Peyer's patch (tissue), 4 donors: ENCODE data around the gene ZFP64. TPM values are rescaled to one million over a fixed set of nuclear protein-coding genes. Genes with fewer than 3 reads are reported as not detected.

Experiments
- DNase-seq, 3 donors: peaks; one replicate each; pipeline ENCODE4 v3.0.0-alpha.2; 2017 to 2019
- H3K27ac ChIP-seq, 4 donors: fragments of 200-600 bp; sonication (generic); one replicate each; pipeline ENCODE4 v1.5.1; 2016 to 2019
- H3K27me3 ChIP-seq, 2 donors: fragments of 200-600 bp; sonication (generic); one replicate each; pipeline ENCODE4 v1.5.1; 2019
- H3K36me3 ChIP-seq, 3 donors: fragments of 200-600 bp; sonication (generic); one replicate each; pipeline ENCODE4 v1.5.1; 2016 to 2019
- H3K4me1 ChIP-seq, 4 donors: fragments of 200-600 bp; sonication (generic); one replicate each; pipeline ENCODE4 v1.5.1; 2016 to 2019
- H3K4me3 ChIP-seq, 4 donors: fragments of 200-600 bp; sonication (generic); 1 replicate in 3 of 4; 2 replicates in 1 of 4; pipeline ENCODE4 v1.5.1; 2016 to 2019; ENCODE audit warnings: mild to moderate bottlenecking in 1 of 4
- H3K9me3 ChIP-seq, 4 donors: fragments of 200-600 bp; sonication (generic); one replicate each; pipeline ENCODE4 v1.5.1; 2016 to 2019; ENCODE audit warnings: mild to moderate bottlenecking in 1 of 4
- POLR2A ChIP-seq, 2 donors: fragments of 450-650 bp; IDR thresholded peaks; one replicate each; pipeline ENCODE4 v1.5.1; 2017; ENCODE audit warnings: antibody characterized with exemption in 2 of 2, mild to moderate bottlenecking in 2 of 2, moderate library complexity in 2 of 2
- total RNA-seq, 4 donors: library from RNA; depleted of rRNA; stranded (reverse); fragments of >200 nt; gene quantifications; one replicate each; pipeline ENCODE4 v1.1.0, GENCODE V29; 2016
- TF ChIP-seq, protein P1 (sequence below), 6 experiments: fragments of 450-650 bp in 4 of 6; fragments of 200-600 bp in 2 of 6; sonication (generic) in 1 of 6; IDR thresholded peaks; one replicate each; pipeline ENCODE4 v1.5.1; 2017 to 2019; ENCODE audit warnings: antibody characterized with exemption in 6 of 6, mild to moderate bottlenecking in 3 of 6, moderate library complexity in 1 of 6

ZFP64 gene
- total RNA-seq, 4 donors from 2014 or later: 10.5 to 32.9 (median 16.1) TPM

DNA sequence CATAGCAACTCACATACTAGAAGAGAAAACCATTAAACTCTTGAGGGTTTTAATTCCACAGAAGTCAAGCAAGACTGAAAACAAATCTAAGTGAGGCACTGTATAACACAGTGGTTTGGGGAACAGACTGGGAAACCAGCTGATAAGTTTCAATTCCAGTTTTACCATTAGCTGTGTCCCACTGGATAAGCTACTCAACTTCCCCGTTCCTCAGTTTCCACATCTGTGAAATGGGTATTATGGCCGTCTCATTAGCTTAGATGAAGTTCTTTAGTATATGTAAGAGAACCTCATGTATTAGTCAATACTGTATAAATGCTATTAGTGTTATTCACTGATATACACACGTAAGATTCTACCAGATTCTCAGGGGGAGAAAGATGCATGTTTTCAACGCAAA, 89.0 kb downstream of the ZFP64 start:
- TF ChIP-seq POLR2A (IDR thresholded peaks at IDR 0.05): no peak
- TF ChIP-seq, protein P1, sequence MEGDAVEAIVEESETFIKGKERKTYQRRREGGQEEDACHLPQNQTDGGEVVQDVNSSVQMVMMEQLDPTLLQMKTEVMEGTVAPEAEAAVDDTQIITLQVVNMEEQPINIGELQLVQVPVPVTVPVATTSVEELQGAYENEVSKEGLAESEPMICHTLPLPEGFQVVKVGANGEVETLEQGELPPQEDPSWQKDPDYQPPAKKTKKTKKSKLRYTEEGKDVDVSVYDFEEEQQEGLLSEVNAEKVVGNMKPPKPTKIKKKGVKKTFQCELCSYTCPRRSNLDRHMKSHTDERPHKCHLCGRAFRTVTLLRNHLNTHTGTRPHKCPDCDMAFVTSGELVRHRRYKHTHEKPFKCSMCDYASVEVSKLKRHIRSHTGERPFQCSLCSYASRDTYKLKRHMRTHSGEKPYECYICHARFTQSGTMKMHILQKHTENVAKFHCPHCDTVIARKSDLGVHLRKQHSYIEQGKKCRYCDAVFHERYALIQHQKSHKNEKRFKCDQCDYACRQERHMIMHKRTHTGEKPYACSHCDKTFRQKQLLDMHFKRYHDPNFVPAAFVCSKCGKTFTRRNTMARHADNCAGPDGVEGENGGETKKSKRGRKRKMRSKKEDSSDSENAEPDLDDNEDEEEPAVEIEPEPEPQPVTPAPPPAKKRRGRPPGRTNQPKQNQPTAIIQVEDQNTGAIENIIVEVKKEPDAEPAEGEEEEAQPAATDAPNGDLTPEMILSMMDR (IDR thresholded peaks at IDR 0.05): no peak
- Histone ChIP-seq H3K27me3 (peaks cover 0 to 20% of the 10 kb centered on the region in 2 donors), H3K36me3 (no peaks in the 10 kb centered on the region), H3K9me3 (no peaks in the 10 kb centered on the region), H3K4me3 (no peak overlapping the region), H3K4me1 (peaks cover 0 to 27% (median 16%) of the 10 kb centered on the region in 4 donors), H3K27ac (no peak overlapping the region)
- DNase-seq: no peak

DNA sequence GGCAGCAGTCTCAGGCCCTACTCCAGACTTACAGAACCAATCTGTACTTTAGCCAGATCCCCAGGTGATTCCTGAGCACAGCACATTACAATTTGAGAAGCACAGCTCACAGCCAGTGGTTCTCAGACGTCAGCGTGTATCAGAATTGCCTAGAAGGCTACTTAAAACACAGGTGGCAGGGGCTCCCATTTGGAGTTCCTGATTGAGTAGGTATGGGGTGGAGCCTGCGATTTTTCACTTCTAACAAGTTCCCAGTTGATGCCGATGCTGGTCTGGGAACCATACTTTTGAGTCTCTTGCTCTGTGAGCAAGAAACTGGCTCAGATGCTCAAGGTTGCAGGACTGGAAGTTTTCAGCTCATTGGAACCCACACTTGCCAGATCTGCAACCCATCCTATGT, 89.5 kb downstream of the ZFP64 start:
- no peak for TF ChIP-seq POLR2A (IDR thresholded peaks at IDR 0.05)
- TF ChIP-seq, protein P1 (IDR thresholded peaks at IDR 0.05): no peak
- no peak for DNase-seq
- no peak overlapping the region for H3K4me3 ChIP-seq
- peaks cover 0 to 27% (median 16%) of the 10 kb centered on the region in 4 donors for H3K4me1 ChIP-seq
- H3K27ac ChIP-seq: no peak overlapping the region
- H3K9me3 ChIP-seq: no peaks in the 10 kb centered on the region
- H3K36me3 ChIP-seq: no peaks in the 10 kb centered on the region
- H3K27me3 ChIP-seq: peaks cover 0 to 20% of the 10 kb centered on the region in 2 donors
